Measurements from ENCODE around the gene CCDC146.
"Not testable (repeated sequence)": the region's sequence is repeated elsewhere in the genome, so short reads cannot be mapped to it uniquely, and the experiment has no call there.

Gene CCDC146

GRCh38 chr7:77121860-77122681 is at the start of gene CCDC146:
Gene CCDC146 (plus strand): TSS chr7:77122615. CDS start chr7:77167669, 45,054 bp downstream.
- DNase-seq, result peak; percentile 99 to 100

- not testable (repeated sequence) for DNase-seq
Measured at GRCh38 chr7:77074786-77075396, 47.5 kb upstream of the CCDC146 start.

- DNase-seq, result not testable (repeated sequence)
Measured at GRCh38 chr7:77077060-77077459, 45.4 kb upstream of the CCDC146 start.

GRCh38 chr7:77079112-77079511 is 43.3 kb upstream of the CCDC146 start:
- not testable (repeated sequence) for DNase-seq

GRCh38 chr7:77079624-77080023 is 42.8 kb upstream of the CCDC146 start:
- not testable (repeated sequence) for DNase-seq

- not testable (repeated sequence) for DNase-seq
Measured at GRCh38 chr7:77080236-77080635, 42.2 kb upstream of the CCDC146 start.

GRCh38 chr7:77082192-77082591 is 40.2 kb upstream of the CCDC146 start:
- DNase-seq, result not testable (repeated sequence)

GRCh38 chr7:77092301-77092700 is 30.1 kb upstream of the CCDC146 start:
- not testable (repeated sequence) for DNase-seq

GRCh38 chr7:77100501-77100900 is 21.9 kb upstream of the CCDC146 start:
- DNase-seq, result not testable (repeated sequence)

- not testable (repeated sequence) for DNase-seq
Measured at GRCh38 chr7:77101187-77101586, 21.2 kb upstream of the CCDC146 start.

GRCh38 chr7:77102671-77103070 is 19.7 kb upstream of the CCDC146 start:
- not testable (repeated sequence) for DNase-seq

- not testable (repeated sequence) for DNase-seq
Measured at GRCh38 chr7:77105904-77106303, 16.5 kb upstream of the CCDC146 start.

GRCh38 chr7:77107659-77108058 is 14.8 kb upstream of the CCDC146 start:
- not testable (repeated sequence) for DNase-seq

- not testable (repeated sequence) for DNase-seq
Measured at GRCh38 chr7:77108362-77108761, 14.1 kb upstream of the CCDC146 start.

GRCh38 chr7:77112719-77113306 is 9.6 kb upstream of the CCDC146 start:
- DNase-seq, result not testable (repeated sequence)

GRCh38 chr7:77125486-77125885 is 3.1 kb downstream of the CCDC146 start:
- DNase-seq, result not testable (repeated sequence)

- not testable (repeated sequence) for DNase-seq
Measured at GRCh38 chr7:77127009-77127408, 4.6 kb downstream of the CCDC146 start.

GRCh38 chr7:77128582-77129410 is 6.4 kb downstream of the CCDC146 start:
- not testable (repeated sequence) for DNase-seq

- not testable (repeated sequence) for DNase-seq
Measured at GRCh38 chr7:77131781-77132180, 9.4 kb downstream of the CCDC146 start.

- DNase-seq, result not testable (repeated sequence)
Measured at GRCh38 chr7:77138668-77139067, 16.3 kb downstream of the CCDC146 start.

GRCh38 chr7:77140291-77140690 is 17.9 kb downstream of the CCDC146 start:
- not testable (repeated sequence) for DNase-seq

GRCh38 chr7:77152232-77152631 is 29.8 kb downstream of the CCDC146 start:
- not testable (repeated sequence) for DNase-seq
